Gastroesophageal sphincter (tissue), 4 donors: ENCODE data around the gene RRP1B. TPM values are rescaled to one million over a fixed set of nuclear protein-coding genes. Genes with fewer than 3 reads are reported as not detected.
"Not testable (repeated sequence)": the region's sequence is repeated elsewhere in the genome, so short reads cannot be mapped to it uniquely, and the experiment has no call there.

ENCODE experiments used
- ATAC-seq: fragments of 150-250 bp; one replicate; pipeline ENCODE4 v1.9.1; 2016; ENCODE audit warnings: mild to moderate bottlenecking, moderate library complexity
- H3K27ac ChIP-seq, 4 donors: fragments of 200-600 bp; sonication (generic) in 3 of 4; 1 replicate in 3 of 4; 2 replicates in 1 of 4; pipeline ENCODE4 v1.5.1; 2016 to 2019
- H3K27me3 ChIP-seq: fragments of 200-600 bp; sonication (generic); one replicate; pipeline ENCODE4 v1.5.1; 2019
- H3K36me3 ChIP-seq, 2 donors: fragments of 200-600 bp; sonication (generic); one replicate each; pipeline ENCODE4 v1.5.1; 2019; ENCODE audit warnings: control low read depth in 1 of 2
- H3K4me1 ChIP-seq, 3 donors: fragments of 200-600 bp; sonication (generic); 1 replicate in 2 of 3; 2 replicates in 1 of 3; pipeline ENCODE4 v1.5.1; 2016 to 2019; ENCODE audit warnings: control low read depth in 2 of 3
- H3K4me3 ChIP-seq, 2 donors: fragments of 200-600 bp; sonication (generic); one replicate each; pipeline ENCODE4 v1.5.1; 2019; ENCODE audit warnings: mild to moderate bottlenecking in 1 of 2, moderate library complexity in 1 of 2
- H3K9me3 ChIP-seq, 3 donors: fragments of 200-600 bp; sonication (generic); one replicate each; pipeline ENCODE4 v1.5.1; 2017 to 2019; ENCODE audit warnings: control low read depth in 2 of 3
- EP300 ChIP-seq: sonication (generic); formaldehyde crosslinking; IDR thresholded peaks from one replicate; pipeline ENCODE4 v1.6.1; 2017; ENCODE audit warnings: antibody characterized with exemption, mild to moderate bottlenecking
- POLR2A ChIP-seq, 2 donors: fragments of 450-650 bp; IDR thresholded peaks; one replicate each; pipeline ENCODE4 v1.6.1; 2017; ENCODE audit warnings: antibody characterized with exemption in 2 of 2, mild to moderate bottlenecking in 2 of 2, moderate library complexity in 1 of 2
- POLR2AphosphoS5 ChIP-seq: sonication (generic); formaldehyde crosslinking; IDR thresholded peaks from one replicate; pipeline ENCODE4 v1.6.1; 2017; ENCODE audit warnings: antibody characterized with exemption
- WGBS, 2 donors: methylation state at CpG; one replicate each; pipeline ENCODE4 v1.1.5; 2018; ENCODE audit warnings: low coverage in 1 of 2; 5-methylcytosine and 5-hydroxymethylcytosine counted together
- total RNA-seq, 4 donors: library from RNA; depleted of rRNA; stranded (reverse); fragments of >200 nt; gene quantifications; one replicate each; pipeline ENCODE4 v1.1.0, GENCODE V29; 2016
- TF ChIP-seq, protein P1 (sequence below), 4 experiments: fragments of 200-600 bp in 2 of 4; fragments of 450-650 bp in 2 of 4; sonication (generic) in 1 of 4; IDR thresholded peaks; one replicate each; pipeline ENCODE4 v1.5.1; 2017 to 2019; ENCODE audit warnings: antibody characterized with exemption in 4 of 4, mild to moderate bottlenecking in 2 of 4, moderate library complexity in 2 of 4

The RRP1B gene
- total RNA-seq, 4 donors from 2014 or later, result 17.8 to 23.7 (median 21.2) TPM

DNA sequence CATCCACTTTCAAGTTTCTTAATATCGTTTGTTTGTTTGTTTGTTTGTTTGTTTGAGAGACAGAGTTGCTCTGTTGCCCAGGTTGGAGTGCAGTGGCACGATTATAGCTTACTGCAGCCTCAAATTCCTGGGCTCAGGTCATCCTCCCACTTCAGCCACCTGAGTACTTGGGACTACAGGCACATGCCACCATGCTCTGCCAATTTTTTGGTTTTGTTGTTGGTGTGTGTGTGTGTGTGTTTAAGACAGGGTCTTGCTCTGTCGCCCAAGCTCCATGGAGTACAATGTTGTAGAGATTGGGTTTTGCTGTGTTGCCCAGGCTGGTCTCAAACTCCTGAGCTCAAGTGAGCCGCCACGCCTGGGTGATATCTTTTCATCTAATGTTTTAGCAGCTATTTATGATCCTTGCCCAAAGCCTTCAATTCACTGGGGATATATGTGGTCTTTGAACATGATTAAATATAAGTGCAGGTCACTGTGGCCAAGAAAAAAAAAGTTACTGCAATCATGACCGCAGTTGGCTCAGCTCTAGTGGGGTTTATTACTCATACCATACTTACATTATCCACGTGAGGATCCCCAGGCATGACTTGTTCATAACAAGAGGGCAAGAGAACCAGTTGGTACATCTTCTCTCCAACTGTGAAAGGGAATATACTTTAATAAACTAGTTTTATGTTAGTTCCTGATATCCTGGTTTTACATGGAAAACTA is 8.0 kb downstream of the RRP1B start:
- no peaks in the 10 kb centered on the region for H3K27me3 ChIP-seq
- no peak overlapping the region for H3K27ac ChIP-seq
- H3K9me3 ChIP-seq, result no peaks in the 10 kb centered on the region
- H3K4me3 ChIP-seq, result no peak overlapping the region
- 83 to 89% methylated on average over 2 to 6 of the region's 7 CpGs for WGBS, 2 donors
- peaks cover 0 to 72% of the 10 kb centered on the region in 2 donors for H3K36me3 ChIP-seq
- no peak for ATAC-seq
- H3K4me1 ChIP-seq, result no peaks in the 10 kb centered on the region
- TF ChIP-seq EP300, result no peak

DNA sequence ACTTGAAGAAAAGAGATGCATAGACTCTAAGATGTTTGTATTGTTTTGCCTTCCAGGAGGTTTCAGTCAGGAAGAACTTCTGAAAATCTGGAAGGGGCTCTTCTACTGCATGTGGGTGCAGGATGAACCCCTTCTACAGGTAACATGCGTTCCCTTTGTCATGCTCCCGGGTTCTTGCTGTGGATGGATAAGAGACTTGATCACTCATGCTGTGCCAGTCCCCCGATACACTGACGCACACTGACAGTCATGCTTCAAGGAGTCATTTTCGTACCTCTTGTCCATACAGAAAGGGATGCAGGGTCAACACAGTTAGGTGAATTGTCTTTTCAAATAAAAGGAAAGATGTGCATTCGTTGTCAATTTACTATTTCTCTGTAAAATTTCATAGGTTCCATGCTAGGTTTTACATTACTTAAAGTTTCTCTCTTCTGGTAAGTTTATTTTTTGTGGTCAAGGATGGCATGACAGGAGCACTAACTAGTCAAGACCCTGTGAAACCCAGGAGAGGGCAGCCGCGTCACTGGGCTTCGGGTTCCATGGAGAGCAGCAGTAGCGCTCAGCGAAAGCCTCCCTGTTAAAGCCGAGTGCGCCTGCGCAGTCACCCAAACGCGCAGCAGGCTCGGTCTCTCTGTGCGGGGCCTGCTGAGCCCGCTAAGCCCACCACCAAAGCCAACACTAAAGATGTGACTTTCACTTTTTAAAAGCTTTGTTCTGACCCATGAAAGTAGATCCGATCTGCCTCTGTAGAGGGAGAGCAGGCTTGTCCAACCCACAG is 10.7 kb downstream of the RRP1B start:
- Histone ChIP-seq H3K36me3 (peaks cover 0 to 68% of the 10 kb centered on the region in 2 donors), H3K27ac (no peak overlapping the region), H3K9me3 (no peaks in the 10 kb centered on the region), H3K27me3 (no peaks in the 10 kb centered on the region), H3K4me3 (no peak overlapping the region), H3K4me1 (no peaks in the 10 kb centered on the region)
- WGBS, 2 donors, result 82 to 88% methylated on average over 9 to 19 of the region's 20 CpGs
- ATAC-seq, result no peak
- TF ChIP-seq POLR2AphosphoS5 (no peak), POLR2A (IDR thresholded peaks at IDR 0.05) (no peak), EP300 (no peak)
- TF ChIP-seq, protein P1, sequence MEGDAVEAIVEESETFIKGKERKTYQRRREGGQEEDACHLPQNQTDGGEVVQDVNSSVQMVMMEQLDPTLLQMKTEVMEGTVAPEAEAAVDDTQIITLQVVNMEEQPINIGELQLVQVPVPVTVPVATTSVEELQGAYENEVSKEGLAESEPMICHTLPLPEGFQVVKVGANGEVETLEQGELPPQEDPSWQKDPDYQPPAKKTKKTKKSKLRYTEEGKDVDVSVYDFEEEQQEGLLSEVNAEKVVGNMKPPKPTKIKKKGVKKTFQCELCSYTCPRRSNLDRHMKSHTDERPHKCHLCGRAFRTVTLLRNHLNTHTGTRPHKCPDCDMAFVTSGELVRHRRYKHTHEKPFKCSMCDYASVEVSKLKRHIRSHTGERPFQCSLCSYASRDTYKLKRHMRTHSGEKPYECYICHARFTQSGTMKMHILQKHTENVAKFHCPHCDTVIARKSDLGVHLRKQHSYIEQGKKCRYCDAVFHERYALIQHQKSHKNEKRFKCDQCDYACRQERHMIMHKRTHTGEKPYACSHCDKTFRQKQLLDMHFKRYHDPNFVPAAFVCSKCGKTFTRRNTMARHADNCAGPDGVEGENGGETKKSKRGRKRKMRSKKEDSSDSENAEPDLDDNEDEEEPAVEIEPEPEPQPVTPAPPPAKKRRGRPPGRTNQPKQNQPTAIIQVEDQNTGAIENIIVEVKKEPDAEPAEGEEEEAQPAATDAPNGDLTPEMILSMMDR (IDR thresholded peaks at IDR 0.05), result no peak

DNA sequence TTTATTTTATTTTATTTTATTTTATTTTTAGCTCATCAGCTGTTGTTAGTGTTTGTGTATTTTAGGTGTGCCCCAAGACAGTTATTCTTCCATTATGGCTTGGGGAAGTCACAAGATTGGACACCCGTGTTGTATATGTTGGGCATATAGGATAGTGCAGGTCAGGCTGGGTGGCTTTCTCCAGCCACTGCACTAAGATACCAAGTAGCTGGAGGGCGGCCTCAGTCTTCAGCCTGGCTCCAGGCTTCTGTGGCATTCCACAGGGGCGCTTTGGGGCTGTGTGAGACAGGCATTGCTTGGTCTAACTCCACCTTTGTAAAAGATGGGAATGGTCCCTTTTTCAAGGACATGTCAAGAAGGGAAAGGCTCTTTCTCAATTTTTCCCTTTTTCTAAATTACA is 16.5 kb downstream of the RRP1B start:
- Histone ChIP-seq H3K9me3 (no peaks in the 10 kb centered on the region), H3K27me3 (no peaks in the 10 kb centered on the region), H3K27ac (no peak overlapping the region), H3K4me1 (no peaks in the 10 kb centered on the region), H3K4me3 (no peak overlapping the region), H3K36me3 (peaks cover 0 to 95% of the 10 kb centered on the region in 2 donors)
- TF ChIP-seq EP300, result no peak
- TF ChIP-seq, protein P1 (IDR thresholded peaks at IDR 0.05), result no peak
- no peak for TF ChIP-seq POLR2A (IDR thresholded peaks at IDR 0.05)
- TF ChIP-seq POLR2AphosphoS5, result no peak
- ATAC-seq, result no peak
- WGBS, 2 donors, result 95% methylated on average over 3 of the region's 3 CpGs; no CpG with 5 or more reads in 1 of the 2 donors

DNA sequence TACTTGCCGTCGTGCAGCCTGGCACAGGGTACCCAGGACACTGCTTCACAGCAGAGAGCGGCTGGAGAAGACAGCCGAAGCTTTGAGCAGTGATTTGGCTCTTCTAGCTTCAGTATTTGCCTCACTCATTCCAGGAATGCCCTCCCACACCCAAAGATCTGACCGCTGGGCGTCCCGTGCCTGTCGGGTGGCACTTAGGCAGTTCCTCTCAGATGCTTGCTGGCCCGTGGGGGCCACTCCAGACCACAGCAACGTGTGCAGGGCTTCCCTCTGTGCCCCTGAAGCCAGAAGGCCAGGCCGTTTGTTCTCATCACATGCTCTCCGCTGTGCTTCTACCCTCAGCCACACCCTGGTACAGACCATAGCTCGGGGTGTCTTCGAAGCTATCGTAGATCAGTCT is 17.0 kb downstream of the RRP1B start:
- no peak for ATAC-seq
- Histone ChIP-seq H3K9me3 (no peaks in the 10 kb centered on the region), H3K36me3 (peaks cover 0 to 95% of the 10 kb centered on the region in 2 donors), H3K27ac (no peak overlapping the region), H3K27me3 (no peaks in the 10 kb centered on the region), H3K4me3 (no peak overlapping the region), H3K4me1 (no peaks in the 10 kb centered on the region)
- WGBS, 2 donors, result 93 to 97% methylated on average over 3 to 5 of the region's 15 CpGs
- TF ChIP-seq POLR2A (IDR thresholded peaks at IDR 0.05) (no peak), EP300 (no peak), POLR2AphosphoS5 (no peak)
- TF ChIP-seq, protein P1 (IDR thresholded peaks at IDR 0.05), result no peak

DNA sequence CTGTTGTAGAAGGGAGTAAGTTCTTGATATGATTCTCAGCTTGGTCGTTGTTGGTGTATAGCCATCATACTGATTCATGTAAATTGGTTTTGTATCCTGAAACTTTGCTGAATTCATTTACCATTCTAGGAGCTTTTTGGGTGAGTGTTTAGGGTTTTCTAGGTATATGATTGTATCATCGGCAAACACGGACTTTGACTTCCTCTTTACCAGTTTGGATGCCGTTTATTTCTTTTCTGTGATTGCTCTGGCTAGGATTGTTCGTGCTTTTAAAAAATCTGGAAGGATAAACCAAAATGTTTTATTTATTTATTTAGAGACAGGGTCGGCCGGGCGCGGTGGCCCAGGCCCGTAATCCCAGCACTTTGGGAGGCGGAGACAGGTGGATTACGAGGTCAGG is 20.6 kb downstream of the RRP1B start:
- Histone ChIP-seq H3K27me3 (no peaks in the 10 kb centered on the region), H3K9me3 (no peaks in the 10 kb centered on the region), H3K36me3 (peaks cover 0 to 100% of the 10 kb centered on the region in 2 donors), H3K4me3 (no peak overlapping the region), H3K27ac (no peak overlapping the region), H3K4me1 (no peaks in the 10 kb centered on the region)
- ATAC-seq, result no peak
- TF ChIP-seq POLR2AphosphoS5 (no peak), POLR2A (IDR thresholded peaks at IDR 0.05) (no peak)
- WGBS, 2 donors, result 95 to 100% methylated on average over 4 to 6 of the region's 12 CpGs

DNA sequence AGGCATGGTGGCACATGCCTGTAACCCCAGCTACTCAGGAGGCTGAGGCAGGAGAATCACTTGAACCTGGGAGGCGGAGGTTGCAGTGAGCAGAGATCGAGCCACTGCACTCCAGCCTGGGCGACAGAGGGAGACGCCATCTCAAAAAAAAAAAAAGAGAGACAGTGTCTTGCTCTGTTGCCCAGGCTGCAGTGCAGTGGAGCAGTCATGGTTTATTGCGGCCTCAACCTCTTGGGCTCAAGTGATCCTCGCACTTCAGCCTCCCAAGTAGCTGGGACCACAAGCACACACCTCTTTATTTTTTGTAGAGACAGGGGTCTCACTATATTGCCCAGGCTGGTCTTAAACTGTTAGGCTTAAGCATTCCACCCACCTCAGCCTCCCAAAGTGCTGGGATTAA is 21.1 kb downstream of the RRP1B start:
- H3K27ac ChIP-seq, H3K4me3 ChIP-seq, H3K9me3 ChIP-seq, H3K27me3 ChIP-seq, H3K4me1 ChIP-seq, ATAC-seq: not testable (repeated sequence)
- peaks cover 0 to 100% of the 10 kb centered on the region in 2 donors for H3K36me3 ChIP-seq
- 86 to 100% methylated on average over 4 to 5 of the region's 6 CpGs for WGBS, 2 donors
